Peyer's patch (tissue), 4 donors: ENCODE measurements around the gene YIF1A. TPM values are rescaled to one million over a fixed set of nuclear protein-coding genes. Genes with fewer than 3 reads are reported as not detected.
"Not testable (repeated sequence)": the region's sequence is repeated elsewhere in the genome, so short reads cannot be mapped to it uniquely, and the experiment has no call there.

Experiments
- DNase-seq, 3 donors: peaks; one replicate each; pipeline ENCODE4 v3.0.0-alpha.2; 2017 to 2019
- H3K27ac ChIP-seq, 4 donors: fragments of 200-600 bp; sonication (generic); one replicate each; pipeline ENCODE4 v1.5.1; 2016 to 2019
- H3K27me3 ChIP-seq, 2 donors: fragments of 200-600 bp; sonication (generic); one replicate each; pipeline ENCODE4 v1.5.1; 2019
- H3K36me3 ChIP-seq, 3 donors: fragments of 200-600 bp; sonication (generic); one replicate each; pipeline ENCODE4 v1.5.1; 2016 to 2019
- H3K4me1 ChIP-seq, 4 donors: fragments of 200-600 bp; sonication (generic); one replicate each; pipeline ENCODE4 v1.5.1; 2016 to 2019
- H3K4me3 ChIP-seq, 4 donors: fragments of 200-600 bp; sonication (generic); 1 replicate in 3 of 4; 2 replicates in 1 of 4; pipeline ENCODE4 v1.5.1; 2016 to 2019; ENCODE audit warnings: mild to moderate bottlenecking in 1 of 4
- H3K9me3 ChIP-seq, 4 donors: fragments of 200-600 bp; sonication (generic); one replicate each; pipeline ENCODE4 v1.5.1; 2016 to 2019; ENCODE audit warnings: mild to moderate bottlenecking in 1 of 4
- POLR2A ChIP-seq, 2 donors: fragments of 450-650 bp; IDR thresholded peaks; one replicate each; pipeline ENCODE4 v1.5.1; 2017; ENCODE audit warnings: antibody characterized with exemption in 2 of 2, mild to moderate bottlenecking in 2 of 2, moderate library complexity in 2 of 2
- total RNA-seq, 4 donors: library from RNA; depleted of rRNA; stranded (reverse); fragments of >200 nt; gene quantifications; one replicate each; pipeline ENCODE4 v1.1.0, GENCODE V29; 2016
- TF ChIP-seq, protein P1 (sequence below), 6 experiments: fragments of 450-650 bp in 4 of 6; fragments of 200-600 bp in 2 of 6; sonication (generic) in 1 of 6; IDR thresholded peaks; one replicate each; pipeline ENCODE4 v1.5.1; 2017 to 2019; ENCODE audit warnings: antibody characterized with exemption in 6 of 6, mild to moderate bottlenecking in 3 of 6, moderate library complexity in 1 of 6

YIF1A gene
- total RNA-seq, 4 donors from 2014 or later = 52.0 to 132 (median 115) TPM

DNA sequence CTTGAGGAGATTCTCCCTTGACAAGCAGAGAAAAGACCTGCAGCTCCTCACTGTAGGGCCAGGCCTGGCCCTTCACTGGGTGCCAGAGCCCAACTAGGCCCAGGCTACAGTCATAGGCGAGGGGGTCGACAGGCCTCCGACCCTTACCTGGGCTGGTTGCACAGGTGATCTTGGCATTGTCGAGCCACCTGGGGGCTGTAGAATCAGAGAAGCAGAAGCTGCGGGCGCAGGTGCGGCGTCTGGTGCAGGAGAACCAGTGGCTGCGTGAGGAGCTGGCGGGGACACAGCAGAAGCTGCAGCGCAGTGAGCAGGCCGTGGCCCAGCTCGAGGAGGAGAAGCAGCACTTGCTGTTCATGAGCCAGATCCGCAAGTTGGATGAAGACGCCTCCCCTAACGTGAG lies 27.4 kb downstream of the YIF1A start:
- Histone ChIP-seq H3K9me3 (no peaks in the 10 kb centered on the region), H3K27ac (no peak overlapping the region), H3K27me3 (no peaks in the 10 kb centered on the region), H3K4me3 (no peak overlapping the region), H3K36me3 (peaks cover 0 to 28% (median 0%) of the 10 kb centered on the region in 3 donors), H3K4me1 (peaks cover 0 to 25% (median 7%) of the 10 kb centered on the region in 4 donors)
- DNase-seq = no peak
- TF ChIP-seq POLR2A (IDR thresholded peaks at IDR 0.05) = no peak
- TF ChIP-seq, protein P1, sequence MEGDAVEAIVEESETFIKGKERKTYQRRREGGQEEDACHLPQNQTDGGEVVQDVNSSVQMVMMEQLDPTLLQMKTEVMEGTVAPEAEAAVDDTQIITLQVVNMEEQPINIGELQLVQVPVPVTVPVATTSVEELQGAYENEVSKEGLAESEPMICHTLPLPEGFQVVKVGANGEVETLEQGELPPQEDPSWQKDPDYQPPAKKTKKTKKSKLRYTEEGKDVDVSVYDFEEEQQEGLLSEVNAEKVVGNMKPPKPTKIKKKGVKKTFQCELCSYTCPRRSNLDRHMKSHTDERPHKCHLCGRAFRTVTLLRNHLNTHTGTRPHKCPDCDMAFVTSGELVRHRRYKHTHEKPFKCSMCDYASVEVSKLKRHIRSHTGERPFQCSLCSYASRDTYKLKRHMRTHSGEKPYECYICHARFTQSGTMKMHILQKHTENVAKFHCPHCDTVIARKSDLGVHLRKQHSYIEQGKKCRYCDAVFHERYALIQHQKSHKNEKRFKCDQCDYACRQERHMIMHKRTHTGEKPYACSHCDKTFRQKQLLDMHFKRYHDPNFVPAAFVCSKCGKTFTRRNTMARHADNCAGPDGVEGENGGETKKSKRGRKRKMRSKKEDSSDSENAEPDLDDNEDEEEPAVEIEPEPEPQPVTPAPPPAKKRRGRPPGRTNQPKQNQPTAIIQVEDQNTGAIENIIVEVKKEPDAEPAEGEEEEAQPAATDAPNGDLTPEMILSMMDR (IDR thresholded peaks at IDR 0.05) = no peak

DNA sequence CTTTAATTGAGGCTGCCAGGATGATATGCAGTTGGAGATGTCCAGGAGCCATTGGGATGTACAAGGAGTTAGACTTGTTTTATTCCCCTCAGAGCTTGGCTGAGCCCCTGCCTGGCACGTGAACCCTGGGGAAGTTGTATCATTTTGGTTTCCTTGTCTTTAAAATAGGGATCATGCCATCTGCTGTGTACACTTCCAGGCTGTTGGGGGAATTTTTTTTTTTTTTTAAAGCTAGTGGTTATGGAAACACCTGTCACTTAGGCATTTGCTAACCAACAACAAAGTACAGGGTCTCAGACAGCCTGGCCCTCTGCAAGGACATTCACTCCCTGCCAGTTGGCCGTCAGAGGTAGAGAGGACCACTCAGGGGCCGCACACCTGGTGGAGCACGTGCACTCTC lies 29.0 kb downstream of the YIF1A start:
- H3K9me3 ChIP-seq = no peaks in the 10 kb centered on the region
- TF ChIP-seq, protein P1 (IDR thresholded peaks at IDR 0.05) = no peak
- TF ChIP-seq POLR2A (IDR thresholded peaks at IDR 0.05) = no peak
- DNase-seq = no peak
- peaks cover 0 to 28% (median 0%) of the 10 kb centered on the region in 3 donors for H3K36me3 ChIP-seq
- H3K4me3 ChIP-seq = no peak overlapping the region
- H3K27ac ChIP-seq = no peak overlapping the region
- no peaks in the 10 kb centered on the region for H3K27me3 ChIP-seq
- H3K4me1 ChIP-seq = peaks cover 0 to 16% (median 9%) of the 10 kb centered on the region in 4 donors

DNA sequence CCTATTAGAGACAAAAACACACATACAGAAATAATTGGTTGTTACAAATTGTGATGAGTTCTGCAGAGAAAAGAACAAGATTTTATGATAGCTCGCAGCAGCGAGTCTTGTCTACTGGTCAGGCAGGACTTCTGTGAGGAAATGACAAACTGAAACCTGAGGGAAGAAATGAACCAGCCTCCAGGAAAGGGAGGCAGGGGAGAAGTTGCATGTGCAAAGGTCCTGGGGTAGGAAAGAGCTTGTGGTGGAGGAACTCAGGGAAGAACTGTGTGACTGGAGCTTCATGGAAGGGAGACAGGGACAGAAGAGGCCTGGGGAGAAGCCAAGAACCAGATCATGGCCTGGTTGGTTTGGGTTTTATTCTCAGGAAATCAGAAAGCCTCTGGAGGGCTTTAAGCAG lies 29.7 kb downstream of the YIF1A start:
- Histone ChIP-seq H3K36me3 (peaks cover 0 to 28% (median 0%) of the 10 kb centered on the region in 3 donors), H3K27ac (no peak overlapping the region), H3K27me3 (no peaks in the 10 kb centered on the region), H3K4me3 (no peak overlapping the region), H3K4me1 (peaks cover 0 to 16% (median 9%) of the 10 kb centered on the region in 4 donors), H3K9me3 (no peaks in the 10 kb centered on the region)
- no peak for DNase-seq
- TF ChIP-seq, protein P1 (IDR thresholded peaks at IDR 0.05) = no peak
- TF ChIP-seq POLR2A (IDR thresholded peaks at IDR 0.05) = no peak

DNA sequence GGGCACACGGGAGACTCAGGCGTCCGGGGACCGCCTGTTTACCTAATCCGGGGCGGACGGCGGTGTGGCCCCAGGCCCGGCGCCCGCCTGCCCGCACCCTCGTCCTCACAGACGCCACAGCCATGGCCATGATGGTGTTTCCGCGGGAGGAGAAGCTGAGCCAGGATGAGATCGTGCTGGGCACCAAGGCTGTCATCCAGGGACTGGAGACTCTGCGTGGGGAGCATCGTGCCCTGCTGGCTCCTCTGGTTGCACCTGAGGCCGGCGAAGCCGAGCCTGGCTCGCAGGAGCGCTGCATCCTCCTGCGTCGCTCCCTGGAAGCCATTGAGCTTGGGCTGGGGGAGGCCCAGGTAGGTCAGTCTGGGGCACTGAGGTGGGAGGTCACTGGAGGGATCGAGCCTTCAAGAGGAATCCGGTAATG lies 30.5 kb downstream of the YIF1A start:
- Histone ChIP-seq H3K9me3 (no peaks in the 10 kb centered on the region), H3K4me3 (peak overlapping the region; percentile 86 to 98 (median 93)), H3K27me3 (no peaks in the 10 kb centered on the region), H3K4me1 (peaks cover 0 to 16% (median 9%) of the 10 kb centered on the region in 4 donors), H3K27ac (peak overlapping the region; percentile 74 to 95 (median 84)), H3K36me3 (peaks cover 0 to 28% (median 0%) of the 10 kb centered on the region in 3 donors)
- no peak for DNase-seq
- TF ChIP-seq POLR2A (IDR thresholded peaks at IDR 0.05) = no peak
- TF ChIP-seq, protein P1 (IDR thresholded peaks at IDR 0.05) = no peak

DNA sequence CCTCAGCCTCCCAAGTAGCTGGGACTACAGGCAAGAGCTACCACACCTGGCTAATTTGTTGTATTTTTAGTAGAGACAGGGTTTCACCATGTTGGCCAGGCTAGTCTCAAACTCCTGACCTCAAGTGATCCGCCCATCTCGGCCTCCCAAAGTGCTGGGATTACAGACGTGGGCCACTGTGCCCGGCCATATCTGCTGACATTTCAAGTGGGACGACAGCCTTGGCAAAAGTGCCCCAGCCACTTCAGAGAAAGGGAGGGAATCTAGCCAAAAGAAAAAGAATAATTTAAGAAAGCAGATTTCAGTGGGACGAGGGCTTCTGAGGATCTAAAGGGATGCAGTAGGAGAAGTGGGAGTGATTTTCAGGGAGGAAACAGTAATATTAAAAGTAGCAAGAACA lies 35.9 kb downstream of the YIF1A start:
- not testable (repeated sequence) for DNase-seq, H3K36me3 ChIP-seq, H3K9me3 ChIP-seq, H3K27ac ChIP-seq, H3K4me1 ChIP-seq, H3K27me3 ChIP-seq, H3K4me3 ChIP-seq

DNA sequence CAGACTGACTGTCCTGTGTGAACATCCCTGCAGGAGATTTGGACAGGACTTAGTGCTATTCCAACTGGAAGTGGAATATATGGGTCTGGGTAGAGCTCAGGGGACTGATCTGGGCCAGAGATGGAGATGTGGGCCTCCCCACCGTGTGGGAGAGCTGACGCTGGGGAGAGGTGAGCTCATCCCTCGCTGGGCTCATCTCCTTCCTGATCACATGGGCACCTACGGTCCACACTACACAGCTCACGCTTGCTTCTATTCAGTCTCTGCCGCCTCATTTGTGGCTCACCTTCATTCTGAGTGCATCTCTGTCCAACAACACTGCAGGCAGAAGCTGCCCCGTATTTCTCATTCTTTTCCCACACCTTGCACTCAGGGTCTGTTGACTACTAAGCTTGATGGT lies 37.1 kb downstream of the YIF1A start:
- no peaks in the 10 kb centered on the region for H3K9me3 ChIP-seq
- TF ChIP-seq POLR2A (IDR thresholded peaks at IDR 0.05) = no peak
- TF ChIP-seq, protein P1 (IDR thresholded peaks at IDR 0.05) = no peak
- no peaks in the 10 kb centered on the region for H3K27me3 ChIP-seq
- DNase-seq = no peak
- H3K36me3 ChIP-seq = no peaks in the 10 kb centered on the region
- no peak overlapping the region for H3K4me3 ChIP-seq
- H3K4me1 ChIP-seq = peaks cover 0 to 5% (median 1%) of the 10 kb centered on the region in 4 donors
- H3K27ac ChIP-seq = no peak overlapping the region
